Neuron (in vitro differentiated cells): ENCODE measurements around the gene SDK1.

ENCODE experiments used
- H2AFZ ChIP-seq: one replicate; pipeline ENCODE4 v1.6.1; 2013; ENCODE audit warnings: low read depth, mild to moderate bottlenecking, inconsistent platforms, low read length, moderate library complexity
- H3K27me3 ChIP-seq: one replicate; pipeline ENCODE4 v1.6.1; 2013; ENCODE audit warnings: low read length; ENCODE audit not compliant: insufficient read depth
- H3K36me3 ChIP-seq: one replicate; pipeline ENCODE4 v1.6.1; 2013; ENCODE audit warnings: low read length; ENCODE audit not compliant: insufficient read depth
- H3K4me1 ChIP-seq: one replicate; pipeline ENCODE4 v1.6.1; 2013; ENCODE audit warnings: low read length; ENCODE audit not compliant: insufficient read depth
- H3K4me3 ChIP-seq: 2 replicates; pipeline ENCODE4 v1.5.1; 2013; ENCODE audit warnings: mild to moderate bottlenecking, low read length, moderate library complexity
- H3K9me3 ChIP-seq: one replicate; pipeline ENCODE4 v1.6.1; 2013; ENCODE audit warnings: low read length

Gene SDK1

GRCh38 chr7:3892686-3893085 lies 591.6 kb downstream of the SDK1 start:
- Histone ChIP-seq H3K4me3 (no peak overlapping the region), H3K4me1 (no peaks in the 10 kb centered on the region), H3K27me3 (no peaks in the 10 kb centered on the region), H2AFZ (no peak overlapping the region), H3K9me3 (no peaks in the 10 kb centered on the region), H3K36me3 (no peaks in the 10 kb centered on the region)

GRCh38 chr7:3893151-3893788 lies 592.2 kb downstream of the SDK1 start:
- Histone ChIP-seq H3K4me3 (no peak overlapping the region), H3K9me3 (no peaks in the 10 kb centered on the region), H3K27me3 (no peaks in the 10 kb centered on the region), H3K4me1 (no peaks in the 10 kb centered on the region), H3K36me3 (no peaks in the 10 kb centered on the region), H2AFZ (no peak overlapping the region)

GRCh38 chr7:3893789-3894153 lies 592.7 kb downstream of the SDK1 start:
- H3K27me3 ChIP-seq: no peaks in the 10 kb centered on the region

GRCh38 chr7:3895341-3896116 lies 594.5 kb downstream of the SDK1 start:
- no peak overlapping the region for H3K4me3 ChIP-seq
- no peaks in the 10 kb centered on the region for H3K4me1 ChIP-seq
- H3K27me3 ChIP-seq: no peaks in the 10 kb centered on the region

More at GRCh38 chr7:3893789-3894153, 592.7 kb downstream of the SDK1 start:
- Histone ChIP-seq H3K36me3 (no peaks in the 10 kb centered on the region), H2AFZ (no peak overlapping the region), H3K4me3 (no peak overlapping the region), H3K4me1 (no peaks in the 10 kb centered on the region), H3K9me3 (no peaks in the 10 kb centered on the region)

GRCh38 chr7:3896169-3896765 lies 595.2 kb downstream of the SDK1 start:
- Histone ChIP-seq H3K4me3 (no peak overlapping the region), H2AFZ (no peak overlapping the region), H3K27me3 (no peaks in the 10 kb centered on the region), H3K36me3 (no peaks in the 10 kb centered on the region), H3K4me1 (no peaks in the 10 kb centered on the region), H3K9me3 (no peaks in the 10 kb centered on the region)

More at GRCh38 chr7:3895341-3896116, 594.5 kb downstream of the SDK1 start:
- Histone ChIP-seq H2AFZ (no peak overlapping the region), H3K9me3 (no peaks in the 10 kb centered on the region), H3K36me3 (no peaks in the 10 kb centered on the region)

GRCh38 chr7:3897430-3898372 lies 596.6 kb downstream of the SDK1 start:
- H3K9me3 ChIP-seq: no peaks in the 10 kb centered on the region
- H3K36me3 ChIP-seq: no peaks in the 10 kb centered on the region
- no peak overlapping the region for H2AFZ ChIP-seq
- no peaks in the 10 kb centered on the region for H3K27me3 ChIP-seq
- H3K4me1 ChIP-seq: no peaks in the 10 kb centered on the region
- H3K4me3 ChIP-seq: no peak overlapping the region

GRCh38 chr7:3899559-3899991 lies 598.5 kb downstream of the SDK1 start:
- Histone ChIP-seq H3K9me3 (no peaks in the 10 kb centered on the region), H3K4me3 (no peak overlapping the region), H3K36me3 (no peaks in the 10 kb centered on the region), H3K27me3 (no peaks in the 10 kb centered on the region), H2AFZ (no peak overlapping the region), H3K4me1 (no peaks in the 10 kb centered on the region)

GRCh38 chr7:3908153-3908552 lies 607.1 kb downstream of the SDK1 start:
- Histone ChIP-seq H2AFZ (no peak overlapping the region), H3K27me3 (no peaks in the 10 kb centered on the region), H3K4me1 (peaks cover 36% of the 10 kb centered on the region), H3K36me3 (no peaks in the 10 kb centered on the region), H3K4me3 (no peak overlapping the region), H3K9me3 (no peaks in the 10 kb centered on the region)

GRCh38 chr7:3909128-3909527 lies 608.1 kb downstream of the SDK1 start:
- Histone ChIP-seq H3K36me3 (no peaks in the 10 kb centered on the region), H3K4me1 (peaks cover 36% of the 10 kb centered on the region), H3K27me3 (no peaks in the 10 kb centered on the region), H3K4me3 (no peak overlapping the region), H3K9me3 (no peaks in the 10 kb centered on the region), H2AFZ (no peak overlapping the region)

GRCh38 chr7:3910054-3910453 lies 609.0 kb downstream of the SDK1 start:
- Histone ChIP-seq H3K27me3 (no peaks in the 10 kb centered on the region), H3K4me1 (peaks cover 36% of the 10 kb centered on the region), H3K4me3 (peak overlapping the region; percentile 21), H3K36me3 (no peaks in the 10 kb centered on the region), H3K9me3 (no peaks in the 10 kb centered on the region), H2AFZ (no peak overlapping the region)

- Histone ChIP-seq H2AFZ (no peak overlapping the region), H3K4me1 (peaks cover 38% of the 10 kb centered on the region), H3K27me3 (no peaks in the 10 kb centered on the region), H3K4me3 (no peak overlapping the region), H3K36me3 (no peaks in the 10 kb centered on the region), H3K9me3 (no peaks in the 10 kb centered on the region)
Observed at GRCh38 chr7:3911685-3912084, 610.6 kb downstream of the SDK1 start.

- no peak overlapping the region for H2AFZ ChIP-seq
- H3K4me3 ChIP-seq: no peak overlapping the region
- H3K4me1 ChIP-seq: peaks cover 38% of the 10 kb centered on the region
- no peaks in the 10 kb centered on the region for H3K27me3 ChIP-seq
- H3K9me3 ChIP-seq: no peaks in the 10 kb centered on the region
- no peaks in the 10 kb centered on the region for H3K36me3 ChIP-seq
Observed at GRCh38 chr7:3912291-3912690, 611.2 kb downstream of the SDK1 start.
